Urinary bladder (tissue), 4 donors: ENCODE results near the gene ZNF469. TPM values are rescaled to one million over a fixed set of nuclear protein-coding genes. Genes with fewer than 3 reads are reported as not detected.

Experiments
- DNase-seq: peaks from one replicate; pipeline ENCODE4 v3.0.0-alpha.2; 2015; ENCODE audit errors: extremely low spot score
- H3K27ac ChIP-seq: one replicate; pipeline ENCODE4 v1.5.1; 2013; ENCODE audit warnings: low read depth, mild to moderate bottlenecking, moderate library complexity
- H3K36me3 ChIP-seq: one replicate; pipeline ENCODE4 v1.6.1; 2013; ENCODE audit warnings: mild to moderate bottlenecking, moderate library complexity; ENCODE audit not compliant: insufficient read depth
- H3K4me1 ChIP-seq: one replicate; pipeline ENCODE4 v1.6.1; 2013; ENCODE audit warnings: mild to moderate bottlenecking, moderate library complexity; ENCODE audit not compliant: insufficient read depth
- H3K4me3 ChIP-seq: one replicate; pipeline ENCODE4 v1.5.1; 2013; ENCODE audit warnings: low read depth, low read length
- WGBS: extraction: QIAGEN DNeasy Blood & Tissue Kit; methylation state at CpG from one replicate; pipeline ENCODE4 v1.1.7; 2013; 5-methylcytosine and 5-hydroxymethylcytosine counted together
- polyA plus RNA-seq: library from polyadenylated mRNA; stranded (reverse); fragments of 200-250 nt; gene quantifications from one replicate; pipeline ENCODE4 v1.2.3, GENCODE V29; 2013
- total RNA-seq: library from RNA; depleted of rRNA; stranded (reverse); fragments of >200 nt; gene quantifications from one replicate; pipeline ENCODE4 v1.2.3, GENCODE V29; 2014
- donor health status: healthy with polysubstance abuse.
- donor health status: healthy.

The ZNF469 gene
- total and polyA plus RNA-seq, 2 donors, result 1.3 to 9.5 TPM

GRCh38 chr16:88343271-88343791 is 39.4 kb upstream of the ZNF469 start:
- Histone ChIP-seq H3K27ac (no peak overlapping the region), H3K4me1 (no peaks in the 10 kb centered on the region), H3K4me3 (no peak overlapping the region), H3K36me3 (no peaks in the 10 kb centered on the region)
- WGBS, result 86% methylated on average over 8 of the region's 8 CpGs
- DNase-seq, result no peak

GRCh38 chr16:88344411-88345030 is 38.2 kb upstream of the ZNF469 start:
- WGBS, result 95% methylated on average over 20 of the region's 20 CpGs
- DNase-seq, result no peak
- Histone ChIP-seq H3K4me3 (no peak overlapping the region), H3K4me1 (no peaks in the 10 kb centered on the region), H3K27ac (no peak overlapping the region), H3K36me3 (no peaks in the 10 kb centered on the region)

GRCh38 chr16:88345031-88345720 is 37.6 kb upstream of the ZNF469 start:
- H3K4me1 ChIP-seq, result no peaks in the 10 kb centered on the region
- DNase-seq, result no peak
- no peak overlapping the region for H3K4me3 ChIP-seq
- 87% methylated on average over 18 of the region's 18 CpGs for WGBS
- H3K27ac ChIP-seq, result no peak overlapping the region
- no peaks in the 10 kb centered on the region for H3K36me3 ChIP-seq

- no peak for DNase-seq
- 74% methylated on average over 32 of the region's 32 CpGs for WGBS
- H3K36me3 ChIP-seq, result no peaks in the 10 kb centered on the region
- no peak overlapping the region for H3K4me3 ChIP-seq
- no peak overlapping the region for H3K27ac ChIP-seq
- H3K4me1 ChIP-seq, result no peaks in the 10 kb centered on the region
Observed at GRCh38 chr16:88345721-88346560, 36.8 kb upstream of the ZNF469 start.

- H3K36me3 ChIP-seq, result no peaks in the 10 kb centered on the region
- DNase-seq, result no peak
- no peak overlapping the region for H3K27ac ChIP-seq
- WGBS, result 95% methylated on average over 26 of the region's 26 CpGs
- H3K4me1 ChIP-seq, result no peaks in the 10 kb centered on the region
- no peak overlapping the region for H3K4me3 ChIP-seq
Observed at GRCh38 chr16:88346680-88347505, 35.9 kb upstream of the ZNF469 start.

- DNase-seq, result no peak
- H3K4me3 ChIP-seq, result no peak overlapping the region
- no peaks in the 10 kb centered on the region for H3K36me3 ChIP-seq
- H3K27ac ChIP-seq, result no peak overlapping the region
- H3K4me1 ChIP-seq, result no peaks in the 10 kb centered on the region
- WGBS, result 87% methylated on average over 21 of the region's 21 CpGs
Observed at GRCh38 chr16:88347656-88348376, 34.9 kb upstream of the ZNF469 start.

- H3K36me3 ChIP-seq, result no peaks in the 10 kb centered on the region
- H3K27ac ChIP-seq, result no peak overlapping the region
- H3K4me3 ChIP-seq, result no peak overlapping the region
- 90% methylated on average over 25 of the region's 25 CpGs for WGBS
- no peaks in the 10 kb centered on the region for H3K4me1 ChIP-seq
- no peak for DNase-seq
Observed at GRCh38 chr16:88348377-88349152, 34.2 kb upstream of the ZNF469 start.

GRCh38 chr16:88349153-88349902 is 33.4 kb upstream of the ZNF469 start:
- WGBS, result 87% methylated on average over 12 of the region's 12 CpGs
- H3K27ac ChIP-seq, result no peak overlapping the region
- no peak for DNase-seq

GRCh38 chr16:88349903-88350900 is 32.6 kb upstream of the ZNF469 start:
- 88% methylated on average over 32 of the region's 32 CpGs for WGBS
- Histone ChIP-seq H3K36me3 (no peaks in the 10 kb centered on the region), H3K4me3 (no peak overlapping the region), H3K4me1 (no peaks in the 10 kb centered on the region), H3K27ac (no peak overlapping the region)
- DNase-seq, result no peak

More at GRCh38 chr16:88349153-88349902, 33.4 kb upstream of the ZNF469 start:
- Histone ChIP-seq H3K4me1 (no peaks in the 10 kb centered on the region), H3K36me3 (no peaks in the 10 kb centered on the region), H3K4me3 (no peak overlapping the region)

- Histone ChIP-seq H3K36me3 (no peaks in the 10 kb centered on the region), H3K4me3 (no peak overlapping the region), H3K4me1 (no peaks in the 10 kb centered on the region), H3K27ac (no peak overlapping the region)
- WGBS, result 90% methylated on average over 15 of the region's 15 CpGs
- no peak for DNase-seq
Observed at GRCh38 chr16:88350922-88351321, 31.8 kb upstream of the ZNF469 start.
